TTC549 (cell line): ENCODE results near the gene TTLL6.
A peak's percentile ranks its signal among the peaks of the same experiment; 100 is the strongest.
"Not testable (repeated sequence)": the region's sequence is repeated elsewhere in the genome, so short reads cannot be mapped to it uniquely, and the experiment has no call there.

Source experiments
- FAIRE-seq: peaks from 2 replicates; lab custom pipeline; 2012; peaks lifted over from hg19 to GRCh38; lab: Jason Lieb, UNC

Gene TTLL6

DNA sequence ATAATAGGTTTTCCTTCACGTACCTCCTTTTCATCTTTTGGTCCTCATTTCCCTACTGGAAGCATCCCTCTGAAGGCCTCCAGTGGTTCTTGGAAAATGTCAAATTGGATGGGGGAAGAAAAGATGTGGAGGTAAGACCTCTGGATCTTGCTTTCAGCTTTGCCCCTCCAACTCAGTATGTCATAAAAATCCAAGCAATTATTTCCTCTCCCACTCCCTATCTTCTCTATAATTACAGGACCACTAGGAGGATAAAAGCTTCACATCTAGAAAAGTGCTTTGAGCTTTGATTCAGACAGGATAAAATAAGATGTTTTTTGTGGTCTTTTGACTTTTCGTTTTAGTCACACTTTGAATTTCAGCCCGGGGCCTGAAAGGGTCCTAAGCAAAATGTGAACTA is 1.7 kb downstream of the TTLL6 start:
- no peak for FAIRE-seq

DNA sequence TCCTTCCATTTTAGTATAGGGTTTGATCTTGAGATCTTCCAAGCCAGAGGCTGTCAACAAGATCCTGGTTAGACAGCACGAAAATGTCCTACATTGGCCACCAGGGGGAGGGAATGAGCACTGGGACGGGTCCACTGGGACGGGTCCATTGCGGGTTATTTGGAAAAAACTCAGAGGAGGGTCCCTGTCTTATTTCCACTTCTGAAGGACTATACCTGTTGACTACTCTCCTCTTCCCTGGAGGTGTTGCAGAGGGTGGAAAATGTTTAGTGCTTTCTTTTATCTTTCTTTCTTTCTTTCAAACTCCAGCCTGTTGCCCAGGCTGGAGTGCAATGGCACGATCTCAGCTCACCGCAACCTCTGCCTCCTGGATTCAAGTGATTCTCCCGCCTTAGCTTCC is 2.5 kb downstream of the TTLL6 start:
- peak; percentile 7 for FAIRE-seq

GRCh38 chr17:48812001-48812400 is 5.0 kb downstream of the TTLL6 start:
- no peak for FAIRE-seq

DNA sequence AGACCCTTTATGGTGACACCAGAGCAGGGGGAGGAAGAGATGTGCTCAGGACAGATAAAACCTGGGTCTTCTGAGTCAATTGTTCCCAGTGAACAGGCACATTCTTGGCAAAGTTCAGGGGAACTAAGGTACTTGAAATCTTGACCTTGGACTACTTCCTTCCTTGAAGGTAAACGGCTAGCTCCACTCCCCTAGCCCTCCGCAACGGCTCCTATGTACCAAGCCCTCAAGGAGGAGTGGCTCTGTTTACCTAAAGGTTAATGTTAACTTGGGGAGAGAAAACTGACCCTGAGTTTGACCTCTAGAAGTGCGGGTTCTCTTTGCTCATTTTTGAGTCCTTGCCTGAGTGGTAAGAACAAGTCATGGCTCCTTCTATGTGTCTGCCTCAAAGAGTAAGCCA is 7.8 kb downstream of the TTLL6 start:
- no peak for FAIRE-seq

GRCh38 chr17:48804936-48805411 is 12.1 kb downstream of the TTLL6 start:
- FAIRE-seq = no peak

- FAIRE-seq = no peak
Observed at GRCh38 chr17:48800626-48801217, 16.3 kb downstream of the TTLL6 start.

DNA sequence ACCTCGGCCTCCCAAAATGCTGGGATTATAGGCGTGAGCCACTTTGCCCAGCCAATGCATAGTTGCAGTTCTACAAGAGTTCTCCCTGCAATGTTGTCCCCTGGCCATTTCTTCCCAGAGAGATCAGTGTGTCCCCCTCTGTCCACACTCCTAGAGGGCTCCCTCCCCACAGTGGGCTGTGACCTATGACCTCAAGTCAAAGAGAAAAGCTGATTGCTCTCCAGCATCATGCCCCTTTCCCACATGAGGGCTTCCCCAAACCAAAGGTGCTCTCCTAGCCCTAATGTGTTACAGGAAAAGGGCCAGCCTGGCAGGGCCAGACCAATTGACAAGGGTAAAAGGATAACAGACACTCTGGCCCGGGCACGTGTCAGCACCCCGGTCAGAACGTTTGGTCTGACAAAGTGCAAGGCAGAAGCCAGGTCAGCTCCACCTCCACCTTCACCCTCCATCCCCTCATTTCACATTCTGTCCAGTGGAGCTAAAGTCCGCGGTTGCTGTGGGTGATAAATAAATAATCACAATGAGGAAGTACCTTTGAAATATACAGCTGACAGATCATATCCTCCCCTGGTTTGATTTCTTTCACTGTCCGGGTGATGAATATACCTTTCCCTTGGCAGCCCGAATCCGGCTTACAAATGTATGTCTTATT is 17.8 kb downstream of the TTLL6 start:
- FAIRE-seq = no peak

GRCh38 chr17:48796163-48796522 is 20.9 kb downstream of the TTLL6 start:
- FAIRE-seq = not testable (repeated sequence)

- FAIRE-seq = no peak
Observed at GRCh38 chr17:48795444-48796162, 21.4 kb downstream of the TTLL6 start.

GRCh38 chr17:48792033-48792798 is 24.8 kb downstream of the TTLL6 start:
- FAIRE-seq = no peak

GRCh38 chr17:48791128-48792032 is 25.6 kb downstream of the TTLL6 start:
- FAIRE-seq = peak; percentile 3

GRCh38 chr17:48790607-48791127 is 26.4 kb downstream of the TTLL6 start:
- no peak for FAIRE-seq

- no peak for FAIRE-seq
Observed at GRCh38 chr17:48787828-48788227, 29.2 kb downstream of the TTLL6 start.

DNA sequence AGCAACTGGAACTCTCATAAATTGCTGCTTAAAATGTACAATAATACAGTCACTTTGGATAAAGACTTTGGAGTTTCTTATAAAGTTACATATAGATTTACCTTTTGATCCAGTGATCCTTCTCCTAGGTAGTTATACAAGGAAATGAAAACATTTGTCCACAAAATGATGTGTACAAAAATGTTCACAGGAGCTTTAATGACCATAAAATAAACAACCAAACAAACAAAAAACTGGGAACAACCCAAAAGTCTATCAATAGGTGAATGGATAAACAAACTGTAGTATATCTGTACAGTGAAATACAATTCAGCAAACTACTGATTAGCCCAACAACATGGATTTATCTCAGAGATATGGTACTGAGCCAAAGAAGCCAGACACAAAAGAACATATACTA is 37.6 kb downstream of the TTLL6 start:
- no peak for FAIRE-seq

DNA sequence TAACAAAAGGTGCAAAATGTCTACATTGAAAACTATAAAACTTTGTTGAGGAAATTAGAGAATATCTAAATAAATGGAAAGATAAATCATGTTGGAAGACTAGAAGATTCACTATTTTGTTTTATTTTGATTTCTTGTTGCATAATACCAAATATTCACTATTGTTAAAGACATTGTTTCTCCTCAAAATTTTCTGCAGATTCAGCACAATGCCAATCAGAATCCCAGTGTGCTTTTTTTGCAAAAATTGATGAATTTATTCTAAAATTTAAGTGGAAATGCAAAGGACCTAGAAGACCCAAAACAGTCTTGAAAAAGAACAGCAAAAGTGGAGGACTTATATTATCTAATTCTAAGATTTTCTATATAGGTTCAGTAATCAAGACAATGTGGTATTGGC is 40.4 kb downstream of the TTLL6 start:
- FAIRE-seq = no peak

- no peak for FAIRE-seq
Observed at GRCh38 chr17:48773245-48773644, 43.8 kb downstream of the TTLL6 start.

GRCh38 chr17:48770954-48771353 is 46.1 kb downstream of the TTLL6 start:
- FAIRE-seq = no peak

GRCh38 chr17:48769009-48769675 is 47.9 kb downstream of the TTLL6 start:
- FAIRE-seq = no peak

- no peak for FAIRE-seq
Observed at GRCh38 chr17:48767263-48767774, 49.7 kb downstream of the TTLL6 start.

- FAIRE-seq = no peak
Observed at GRCh38 chr17:48761114-48761513, 55.9 kb downstream of the TTLL6 start.

DNA sequence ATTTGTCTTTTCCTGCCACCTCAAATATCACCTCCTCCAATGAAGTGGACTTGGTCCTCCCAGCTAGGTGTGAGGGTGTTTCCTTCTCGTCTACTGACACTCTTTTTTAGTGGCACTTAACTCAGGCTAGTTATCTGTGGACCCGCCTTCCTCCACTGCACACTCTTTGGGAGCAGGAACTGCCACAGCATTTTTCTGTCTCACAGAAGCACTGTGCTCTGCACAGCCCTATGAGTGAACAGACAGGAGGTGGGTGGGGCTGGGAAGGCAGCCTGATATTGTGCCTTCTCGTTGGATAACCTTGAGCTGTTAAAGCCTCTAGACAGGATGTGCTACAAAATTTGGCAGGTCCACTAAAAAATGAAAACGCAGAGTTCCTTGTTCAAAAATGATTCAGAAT is 56.6 kb downstream of the TTLL6 start:
- FAIRE-seq = no peak
